ENCODE measurements around the gene NFIA. TPM values are rescaled to one million over a fixed set of nuclear protein-coding genes. Genes with fewer than 3 reads are reported as not detected.

Gene NFIA
- total RNA-seq, 1 experiment from 2014 or later: 0.35 TPM

GRCh38 chr1:61171346-61171745 is 89.0 kb downstream of the NFIA start:
- Histone ChIP-seq H4K5ac (ENCODE audit: insufficient read length, low read depth, low read length) (no peak overlapping the region), H3K4ac (ENCODE audit: low read depth, low read length) (no peak overlapping the region), H3K79me2 (ENCODE audit: insufficient read depth, low read length) (no peaks in the 10 kb centered on the region), H3K4me1 (ENCODE audit: insufficient read depth, low read length) (peaks cover 3% of the 10 kb centered on the region; the same call in 1 of the 2 replicates), H2BK15ac (ENCODE audit: low read depth, low read length) (no peak overlapping the region), H3K23me2 (ENCODE audit: insufficient read length, low read depth, low read length, poor library complexity, severe bottlenecking) (no peaks in the 10 kb centered on the region), H3K23ac (ENCODE audit: insufficient read length, low read depth, low read length) (no peak overlapping the region), H2BK120ac (ENCODE audit: low read depth, low read length, poor library complexity, severe bottlenecking) (no peak overlapping the region), H4K91ac (ENCODE audit: insufficient read length, low read depth, low read length) (no peak overlapping the region), H3K79me1 (ENCODE audit: insufficient read depth, low read depth, low read length, poor library complexity, severe bottlenecking) (no peaks in the 10 kb centered on the region), H3K27ac (ENCODE audit: insufficient read length, low read depth, low read length) (no peak overlapping the region), H3T11ph (ENCODE audit: low read length) (no peak overlapping the region), H2BK12ac (ENCODE audit: insufficient read length, low read depth, low read length) (no peak overlapping the region), H3K18ac (ENCODE audit: insufficient read length, low read depth, low read length) (no peak overlapping the region), H2AK5ac (ENCODE audit: insufficient read length, low read length) (no peak overlapping the region), H3K56ac (ENCODE audit: insufficient read length, low read depth, low read length) (no peak overlapping the region), H3K9ac (ENCODE audit: extremely low read depth, insufficient read length, low read length) (no peak overlapping the region), H4K8ac (replicated peaks; ENCODE audit: insufficient read length, low read depth, low read length) (no peak overlapping the region), H3K4me2 (ENCODE audit: insufficient read depth, insufficient read length, low read length) (no peak overlapping the region), H2AFZ (ENCODE audit: low read length) (no peak overlapping the region), H3K27me3 (ENCODE audit: insufficient read depth, low read length) (no peaks in the 10 kb centered on the region), H3K14ac (ENCODE audit: insufficient read depth, low read length) (no peak overlapping the region), H2BK5ac (ENCODE audit: insufficient read length, low read length) (no peak overlapping the region), H2BK20ac (ENCODE audit: low read depth, low read length, poor library complexity, severe bottlenecking) (no peak overlapping the region), H3K9me3 (ENCODE audit: control insufficient read depth, low read depth, low read length) (no peaks in the 10 kb centered on the region), H4K20me1 (ENCODE audit: control insufficient read depth, insufficient read depth, insufficient read length) (no peaks in the 10 kb centered on the region)
- DNase-seq: no peak
- Mint-ChIP-seq H3K36me3 (ENCODE audit: insufficient read depth in 1 of 3, low read depth in 3 of 3) (no peaks in the 10 kb centered on the region), H3K27me3 (ENCODE audit: low read depth) (no peaks in the 10 kb centered on the region), H3K27ac (no peak overlapping the region), H3K4me1 (peaks cover 11 to 14% of the 10 kb centered on the region in 2 experiments), H3K9me3 (no peaks in the 10 kb centered on the region), H3K4me3 (no peak overlapping the region)
- no CpG with 5 or more reads among the region's 2 CpGs for WGBS (ENCODE audit: extremely low coverage, insufficient read length, low lambda C conversion rate)
- TF ChIP-seq CTCF (conservative IDR thresholded peaks at IDR 0.05): no peak

Measured in H9 (cell line).